ENCODE results near the gene TSPYL6.
"Not testable (repeated sequence)": the region's sequence is repeated elsewhere in the genome, so short reads cannot be mapped to it uniquely, and the experiment has no call there.

The TSPYL6 gene

DNA sequence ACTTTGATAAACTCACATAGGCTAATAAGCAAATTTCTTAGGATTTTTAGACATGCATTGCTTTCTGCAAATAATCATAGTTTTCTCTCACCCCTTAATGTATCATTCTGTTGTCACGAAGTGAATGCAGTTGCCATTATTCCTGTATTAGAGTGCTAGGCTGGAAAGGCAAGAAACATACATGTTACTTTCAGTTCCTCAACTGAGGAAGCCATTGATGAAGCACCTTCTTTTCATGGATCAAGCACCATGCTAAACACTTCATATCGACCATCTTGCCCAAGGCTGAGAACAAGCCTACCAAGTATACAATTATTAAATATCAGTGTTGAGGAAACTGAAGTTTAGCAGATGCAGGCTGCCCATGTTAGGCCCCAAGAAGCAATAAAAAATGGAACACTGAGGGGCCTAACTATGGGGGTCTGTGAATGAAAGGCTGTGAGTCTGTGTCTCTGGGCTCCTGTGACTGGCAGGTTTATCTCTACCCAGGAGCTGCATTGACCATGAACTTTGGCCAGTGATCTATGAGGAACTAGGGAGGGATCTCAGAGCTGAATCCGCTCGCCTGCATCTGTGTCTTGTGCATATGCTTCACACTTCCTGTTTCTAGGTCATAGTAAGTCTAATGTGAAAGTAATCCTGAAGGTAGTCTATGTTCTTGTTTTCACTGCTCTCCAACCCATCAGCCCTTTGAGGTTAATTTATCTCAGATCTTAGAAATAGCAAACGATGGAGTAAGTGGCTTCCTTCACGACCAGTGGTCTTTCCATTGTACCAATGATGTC, 16.0 kb upstream of the TSPYL6 start:
- Histone ChIP-seq H3K9me3 (ENCODE audit: low read length) (no peaks in the 10 kb centered on the region), H3K36me3 (ENCODE audit: insufficient read depth, low read length) (no peaks in the 10 kb centered on the region), H2AFZ (ENCODE audit: low read depth, low read length) (no peak overlapping the region), H3K4me1 (ENCODE audit: insufficient read depth, low read length) (no peaks in the 10 kb centered on the region), H3K4me3 (ENCODE audit: low read length) (no peak overlapping the region), H3K27me3 (ENCODE audit: insufficient read depth, low read length) (no peaks in the 10 kb centered on the region)

DNA sequence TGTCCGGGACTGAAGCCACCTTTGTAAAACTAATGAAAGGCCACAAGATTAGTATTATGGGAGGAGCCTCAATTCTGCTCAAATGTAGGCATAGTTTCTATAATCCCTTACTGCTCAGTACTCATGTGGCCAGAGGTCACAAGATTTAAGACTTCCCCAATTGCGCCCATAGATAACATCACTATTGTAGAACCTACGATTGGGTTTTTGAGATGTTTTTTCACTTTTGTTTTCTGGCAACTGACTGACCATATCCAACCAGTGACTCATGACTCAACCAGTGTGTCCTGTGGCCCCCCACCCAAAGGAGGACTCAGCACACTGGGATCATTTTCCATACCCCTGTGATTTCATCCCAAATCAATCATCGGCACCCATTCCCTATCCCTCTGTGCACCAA, 15.2 kb upstream of the TSPYL6 start:
- no peak overlapping the region for H2AFZ ChIP-seq (ENCODE audit: low read depth, low read length)
- no peaks in the 10 kb centered on the region for H3K9me3 ChIP-seq (ENCODE audit: low read length)
- H3K4me1 ChIP-seq (ENCODE audit: insufficient read depth, low read length), result no peaks in the 10 kb centered on the region
- H3K4me3 ChIP-seq (ENCODE audit: low read length), result no peak overlapping the region
- no peaks in the 10 kb centered on the region for H3K27me3 ChIP-seq (ENCODE audit: insufficient read depth, low read length)
- H3K36me3 ChIP-seq (ENCODE audit: insufficient read depth, low read length), result no peaks in the 10 kb centered on the region

DNA sequence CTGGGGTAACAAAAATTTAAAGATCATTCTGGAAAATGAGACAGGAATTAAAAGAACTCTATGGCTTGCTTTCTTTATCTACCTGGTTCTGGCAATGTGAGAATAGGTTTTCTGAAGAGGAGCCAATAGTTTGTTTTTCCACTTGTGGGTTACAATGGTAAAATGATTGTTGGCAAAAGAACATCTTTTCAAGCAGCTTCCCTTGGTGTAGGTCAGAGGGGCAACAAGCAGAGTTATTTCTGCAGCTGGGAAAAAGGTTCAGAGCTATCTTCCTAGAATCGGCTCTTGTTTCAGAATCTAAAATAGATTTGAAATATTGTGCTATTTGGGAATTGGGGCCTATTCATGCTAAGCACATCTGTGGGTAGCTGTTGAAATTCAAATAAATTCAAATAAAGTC, 11.5 kb upstream of the TSPYL6 start:
- no peaks in the 10 kb centered on the region for H3K27me3 ChIP-seq (ENCODE audit: insufficient read depth, low read length)
- H3K4me1 ChIP-seq (ENCODE audit: insufficient read depth, low read length), result no peaks in the 10 kb centered on the region
- no peak overlapping the region for H2AFZ ChIP-seq (ENCODE audit: low read depth, low read length)
- peaks cover 3% of the 10 kb centered on the region for H3K9me3 ChIP-seq (ENCODE audit: low read length)
- H3K4me3 ChIP-seq (ENCODE audit: low read length), result no peak overlapping the region
- H3K36me3 ChIP-seq (ENCODE audit: insufficient read depth, low read length), result no peaks in the 10 kb centered on the region

DNA sequence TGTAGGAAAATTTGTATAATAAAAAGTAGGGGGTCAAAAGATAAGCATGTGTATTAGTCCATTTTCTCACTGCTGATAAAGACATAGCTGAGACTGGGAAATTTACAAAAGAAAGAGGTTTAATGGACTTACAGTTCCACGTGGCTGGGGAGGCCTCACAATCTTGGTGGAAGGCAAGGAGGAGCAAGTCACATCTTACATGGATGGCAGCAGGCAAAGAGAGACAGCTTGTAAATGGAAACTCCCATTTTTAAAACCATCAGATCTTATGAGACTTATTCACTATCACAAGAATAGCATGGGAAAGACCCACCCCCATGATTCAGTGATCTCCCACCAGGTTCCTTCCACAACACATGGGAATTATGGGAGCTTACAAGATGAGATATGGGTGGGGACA, 9.1 kb upstream of the TSPYL6 start:
- not testable (repeated sequence) for H3K4me1 ChIP-seq (ENCODE audit: insufficient read depth, low read length); H2AFZ ChIP-seq (ENCODE audit: low read depth, low read length); H3K4me3 ChIP-seq (ENCODE audit: low read length); H3K36me3 ChIP-seq (ENCODE audit: insufficient read depth, low read length); H3K27me3 ChIP-seq (ENCODE audit: insufficient read depth, low read length); H3K9me3 ChIP-seq (ENCODE audit: low read length)

DNA sequence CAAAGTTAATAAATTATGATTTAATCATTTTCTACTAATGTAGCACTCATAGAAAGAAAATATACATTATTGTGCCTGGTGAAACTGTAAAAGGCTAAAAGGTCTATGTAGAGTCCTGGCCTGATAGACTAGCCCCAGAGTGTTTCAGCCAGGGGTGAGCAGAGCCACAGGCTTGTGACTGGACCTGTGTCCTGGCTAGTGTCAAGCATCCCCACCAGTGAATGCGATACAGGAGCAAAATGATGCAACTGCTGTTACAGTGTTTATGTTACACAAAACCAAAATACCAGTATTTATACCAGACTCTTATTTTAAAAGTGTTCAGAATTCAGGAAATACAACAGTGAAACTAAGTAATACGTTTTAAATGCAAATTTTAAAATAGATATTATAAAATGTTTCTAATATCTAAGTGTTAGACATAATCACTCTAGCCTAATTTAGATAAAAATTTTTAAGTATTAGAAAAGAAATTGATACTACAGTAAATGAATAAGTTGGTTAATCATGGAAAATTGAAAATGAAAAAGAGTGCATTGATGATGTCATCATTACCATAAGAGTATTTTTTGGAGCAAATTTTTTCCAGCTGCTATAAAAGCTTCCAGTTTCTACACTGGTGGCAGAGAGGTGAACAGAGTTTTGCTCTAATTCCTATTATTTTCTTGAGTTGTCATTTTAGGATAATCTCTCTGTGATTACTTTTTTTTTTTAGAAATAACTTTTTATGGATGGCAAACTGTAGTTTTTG, 6.2 kb upstream of the TSPYL6 start:
- Histone ChIP-seq H3K27me3 (ENCODE audit: insufficient read depth, low read length) (no peaks in the 10 kb centered on the region), H3K36me3 (ENCODE audit: insufficient read depth, low read length) (no peaks in the 10 kb centered on the region), H3K9me3 (ENCODE audit: low read length) (peaks cover 3% of the 10 kb centered on the region), H3K4me3 (ENCODE audit: low read length) (no peak overlapping the region), H3K4me1 (ENCODE audit: insufficient read depth, low read length) (peaks cover 4% of the 10 kb centered on the region), H2AFZ (ENCODE audit: low read depth, low read length) (no peak overlapping the region)

DNA sequence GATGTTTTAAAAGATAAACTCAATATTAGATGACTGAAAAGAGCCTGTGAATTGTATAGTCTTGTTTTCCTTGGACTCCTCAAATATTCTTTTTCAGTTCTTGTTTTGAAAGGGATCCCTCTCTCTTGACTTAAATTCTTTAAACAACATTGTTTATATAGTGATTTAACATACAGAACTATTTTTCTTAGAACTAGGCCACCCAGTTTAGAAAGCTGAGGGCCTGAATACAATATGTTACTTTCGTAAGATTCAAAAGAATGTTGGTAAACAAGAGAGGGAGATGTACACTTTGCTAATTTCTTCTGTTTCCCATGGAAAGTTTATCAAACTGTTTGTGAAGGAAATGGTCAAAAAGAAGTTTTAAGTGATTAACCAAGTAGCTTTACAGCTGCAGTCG, 5.5 kb upstream of the TSPYL6 start:
- Histone ChIP-seq H3K4me3 (ENCODE audit: low read length) (no peak overlapping the region), H3K27me3 (ENCODE audit: insufficient read depth, low read length) (no peaks in the 10 kb centered on the region), H2AFZ (ENCODE audit: low read depth, low read length) (no peak overlapping the region), H3K4me1 (ENCODE audit: insufficient read depth, low read length) (peaks cover 4% of the 10 kb centered on the region), H3K36me3 (ENCODE audit: insufficient read depth, low read length) (no peaks in the 10 kb centered on the region), H3K9me3 (ENCODE audit: low read length) (peaks cover 3% of the 10 kb centered on the region)

DNA sequence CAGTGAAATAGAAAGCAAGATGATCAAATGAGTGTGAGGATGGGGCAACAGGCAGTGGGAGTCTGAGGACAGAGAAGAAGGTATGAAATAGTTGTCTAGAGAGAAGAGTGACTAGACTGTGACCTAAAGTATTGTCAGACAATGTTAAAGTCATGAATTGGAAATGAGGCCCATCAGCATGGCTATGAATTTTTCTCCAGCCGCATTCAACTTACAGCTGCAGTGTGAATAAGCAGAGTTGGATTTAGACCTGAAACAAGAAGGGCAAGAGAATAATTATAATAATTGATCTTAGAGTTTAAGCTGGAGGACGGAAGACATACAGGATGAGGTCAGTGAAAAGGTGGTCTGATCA, 4.2 kb upstream of the TSPYL6 start:
- H3K4me3 ChIP-seq (ENCODE audit: low read length), result no peak overlapping the region
- no peaks in the 10 kb centered on the region for H3K27me3 ChIP-seq (ENCODE audit: insufficient read depth, low read length)

DNA sequence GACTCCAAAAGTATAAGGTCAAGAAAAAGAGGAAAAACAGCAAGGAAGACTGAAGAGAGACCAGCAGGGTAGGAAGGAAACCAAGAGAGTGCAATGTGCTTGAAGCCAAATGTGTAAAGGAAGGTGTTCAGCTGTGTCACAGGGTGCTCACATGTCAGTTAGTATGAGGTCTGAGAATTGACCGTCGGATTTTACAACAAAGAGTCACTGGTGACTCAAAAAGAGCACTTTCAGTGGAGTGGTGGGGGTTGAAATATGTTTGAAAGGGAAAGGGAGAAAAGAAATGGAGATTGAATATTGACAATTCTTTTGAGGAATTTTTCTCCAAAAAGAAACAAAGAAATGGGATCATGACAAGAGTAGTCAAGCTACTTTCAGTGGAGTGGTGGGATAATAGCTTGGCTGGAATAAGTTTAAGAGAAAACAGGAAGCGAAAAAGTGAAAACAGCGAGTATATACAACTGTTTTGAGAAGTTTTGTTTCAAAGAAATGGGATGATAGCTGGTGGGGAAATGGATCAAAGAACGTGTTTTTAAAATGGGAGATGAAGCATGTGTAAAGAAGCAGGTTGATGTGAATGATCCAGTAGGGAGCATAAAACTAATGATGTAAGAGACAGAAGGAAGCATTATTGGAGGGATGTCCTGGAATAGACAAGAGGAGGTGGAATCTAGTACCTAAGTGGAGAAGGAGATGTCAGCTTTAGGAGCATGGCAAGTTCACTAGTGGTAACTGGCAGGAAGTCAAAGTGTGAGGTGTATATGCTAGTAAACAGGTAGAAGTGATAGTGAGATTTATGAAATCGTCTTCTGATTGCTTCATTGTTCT, 3.6 kb upstream of the TSPYL6 start:
- no peaks in the 10 kb centered on the region for H3K36me3 ChIP-seq (ENCODE audit: insufficient read depth, low read length)

More for the DNA sequence above, 4.2 kb upstream of the TSPYL6 start:
- H3K36me3 ChIP-seq (ENCODE audit: insufficient read depth, low read length), result no peaks in the 10 kb centered on the region
- no peak overlapping the region for H2AFZ ChIP-seq (ENCODE audit: low read depth, low read length)
- peaks cover under 1% of the 10 kb centered on the region for H3K9me3 ChIP-seq (ENCODE audit: low read length)
- peaks cover 4% of the 10 kb centered on the region for H3K4me1 ChIP-seq (ENCODE audit: insufficient read depth, low read length)

DNA sequence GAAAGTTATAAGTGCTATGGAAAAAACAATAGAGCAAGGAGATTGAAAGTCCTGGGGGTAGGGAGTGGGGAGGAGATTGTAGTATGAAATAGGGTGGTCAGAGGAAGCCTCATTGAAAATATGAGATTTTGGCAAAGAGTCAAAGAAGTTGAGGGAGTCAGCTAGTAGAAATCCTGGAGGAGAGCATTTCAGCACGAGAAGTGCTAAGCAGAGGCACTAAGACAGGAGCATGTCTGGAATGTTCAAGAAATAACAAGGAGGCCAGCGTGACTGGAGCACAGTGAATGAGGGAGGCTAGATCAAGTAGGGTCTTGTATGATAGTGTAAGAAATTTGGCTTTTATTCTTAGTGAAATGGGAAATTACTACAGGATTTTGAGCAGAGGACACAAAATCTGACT, 2.1 kb upstream of the TSPYL6 start:
- no peaks in the 10 kb centered on the region for H3K9me3 ChIP-seq (ENCODE audit: low read length)
- H2AFZ ChIP-seq (ENCODE audit: low read depth, low read length), result no peak overlapping the region
- H3K4me3 ChIP-seq (ENCODE audit: low read length), result no peak overlapping the region
- no peaks in the 10 kb centered on the region for H3K27me3 ChIP-seq (ENCODE audit: insufficient read depth, low read length)
- no peaks in the 10 kb centered on the region for H3K36me3 ChIP-seq (ENCODE audit: insufficient read depth, low read length)
- peaks cover 4% of the 10 kb centered on the region for H3K4me1 ChIP-seq (ENCODE audit: insufficient read depth, low read length)

More for the DNA sequence above, 3.6 kb upstream of the TSPYL6 start:
- Histone ChIP-seq H3K4me1 (ENCODE audit: insufficient read depth, low read length) (peaks cover 4% of the 10 kb centered on the region), H3K4me3 (ENCODE audit: low read length) (no peak overlapping the region), H3K27me3 (ENCODE audit: insufficient read depth, low read length) (no peaks in the 10 kb centered on the region), H2AFZ (ENCODE audit: low read depth, low read length) (no peak overlapping the region), H3K9me3 (ENCODE audit: low read length) (no peaks in the 10 kb centered on the region)

DNA sequence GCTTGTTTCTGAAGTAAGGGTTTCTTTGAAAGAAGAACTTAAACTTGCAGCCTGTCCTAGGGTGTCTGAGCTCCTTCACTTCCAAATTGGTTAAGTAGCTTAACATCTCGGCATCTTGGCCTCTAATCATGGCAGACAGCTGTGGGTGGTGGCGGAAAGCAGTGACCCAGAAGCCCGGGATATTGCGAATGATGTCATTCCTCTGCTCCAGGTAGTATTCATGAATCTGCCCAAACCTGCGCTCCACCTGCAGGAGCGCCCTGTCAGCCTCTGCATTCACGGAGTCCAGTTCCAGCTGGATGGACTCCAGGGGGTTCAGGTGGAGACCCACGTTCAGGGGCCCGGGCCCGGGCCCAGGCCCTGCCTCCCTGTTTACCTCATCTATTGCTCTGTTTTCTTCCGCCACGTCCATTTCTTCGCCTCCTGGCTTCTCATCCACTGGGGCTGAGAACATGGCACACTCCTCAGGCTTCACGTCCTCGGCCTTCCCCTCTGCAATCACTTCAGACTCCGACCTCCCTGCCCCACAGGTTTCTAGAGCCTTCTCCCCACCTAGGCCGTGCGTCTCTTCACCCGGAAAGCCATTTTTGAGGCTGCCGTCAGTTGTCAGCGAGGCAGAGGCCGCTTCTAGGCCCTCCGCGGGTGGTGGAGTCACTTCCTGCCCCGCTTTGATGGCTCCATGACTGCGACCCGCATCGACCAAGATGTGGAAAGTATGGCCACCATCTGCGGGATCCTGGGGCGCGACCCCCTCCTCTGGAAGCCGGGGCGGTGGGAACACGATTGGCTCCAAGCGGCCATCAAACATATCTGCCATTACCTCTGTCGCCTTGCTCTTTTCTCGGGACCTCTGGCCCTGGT, 569 bp downstream of the TSPYL6 start:
- H3K4me1 ChIP-seq (ENCODE audit: insufficient read depth, low read length), result peaks cover 4% of the 10 kb centered on the region
- H3K36me3 ChIP-seq (ENCODE audit: insufficient read depth, low read length), result no peaks in the 10 kb centered on the region
- no peak overlapping the region for H2AFZ ChIP-seq (ENCODE audit: low read depth, low read length)
- H3K27me3 ChIP-seq (ENCODE audit: insufficient read depth, low read length), result no peaks in the 10 kb centered on the region
- H3K9me3 ChIP-seq (ENCODE audit: low read length), result no peaks in the 10 kb centered on the region
- H3K4me3 ChIP-seq (ENCODE audit: low read length), result no peak overlapping the region

DNA sequence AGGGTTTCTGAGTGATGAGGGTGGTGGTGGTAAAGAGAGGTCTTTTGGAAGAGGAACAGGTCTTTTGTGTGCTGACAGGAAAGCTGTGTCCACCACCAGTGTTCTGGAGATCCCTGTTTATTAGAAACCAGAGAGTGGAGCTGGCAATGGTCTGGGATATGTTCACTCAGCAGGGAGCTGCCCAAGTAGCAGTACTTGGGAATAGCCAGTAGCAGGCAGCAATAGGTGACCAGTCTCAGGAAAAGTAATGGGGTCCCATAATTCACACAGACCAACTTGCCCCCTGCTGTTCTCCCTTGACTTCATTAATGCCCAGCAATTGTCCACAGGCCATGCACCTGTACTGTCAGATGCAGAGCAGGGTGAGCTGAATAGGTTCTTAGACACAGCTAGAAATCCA, 1.8 kb downstream of the TSPYL6 start:
- Histone ChIP-seq H3K9me3 (ENCODE audit: low read length) (no peaks in the 10 kb centered on the region), H3K4me3 (ENCODE audit: low read length) (no peak overlapping the region), H2AFZ (ENCODE audit: low read depth, low read length) (no peak overlapping the region), H3K36me3 (ENCODE audit: insufficient read depth, low read length) (no peaks in the 10 kb centered on the region), H3K4me1 (ENCODE audit: insufficient read depth, low read length) (no peaks in the 10 kb centered on the region), H3K27me3 (ENCODE audit: insufficient read depth, low read length) (no peaks in the 10 kb centered on the region)

DNA sequence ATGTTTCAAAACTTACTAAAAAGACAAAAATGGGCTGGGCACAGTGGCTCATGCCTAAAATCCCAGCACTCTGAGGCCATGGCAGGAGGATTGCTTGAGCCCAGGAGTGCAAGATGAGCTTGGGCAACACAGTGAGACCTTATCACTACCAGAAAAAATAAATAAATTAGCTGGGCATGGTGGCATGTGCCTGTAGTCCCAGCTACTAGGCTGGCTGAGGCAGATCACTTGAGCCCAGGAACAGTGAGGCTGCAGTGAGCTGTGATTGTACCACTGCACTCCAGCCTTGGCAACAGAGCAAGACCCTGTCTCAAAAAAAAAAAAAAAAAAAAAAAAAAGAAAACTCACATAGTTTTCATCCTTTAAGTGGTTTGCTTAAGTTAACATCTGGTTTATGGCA, 6.4 kb downstream of the TSPYL6 start:
- no peaks in the 10 kb centered on the region for H3K4me1 ChIP-seq (ENCODE audit: insufficient read depth, low read length)
- H3K9me3 ChIP-seq (ENCODE audit: low read length), result no peaks in the 10 kb centered on the region
- H2AFZ ChIP-seq (ENCODE audit: low read depth, low read length), result no peak overlapping the region
- no peak overlapping the region for H3K4me3 ChIP-seq (ENCODE audit: low read length)
- H3K36me3 ChIP-seq (ENCODE audit: insufficient read depth, low read length), result no peaks in the 10 kb centered on the region
- H3K27me3 ChIP-seq (ENCODE audit: insufficient read depth, low read length), result no peaks in the 10 kb centered on the region

Data from neuron (in vitro differentiated cells).